Superior temporal gyrus (tissue), 1 donor: Measurements from ENCODE around the gene NPPA.
A peak's percentile ranks its signal among the peaks of the same experiment; 100 is the strongest.
"Not testable (repeated sequence)": the region's sequence is repeated elsewhere in the genome, so short reads cannot be mapped to it uniquely, and the experiment has no call there.

Experiments used
- DNase-seq: peaks from one replicate; pipeline ENCODE4 v3.0.0-alpha.2; 2016; ENCODE audit errors: extremely low spot score

NPPA gene

GRCh38 chr1:11847667-11848372 lies at the start of gene NPPA:
Gene NPPA, minus strand, starts transcription at chr1:11847783. Its CDS starts 99 bp downstream, at chr1:11847684.
- DNase-seq: no peak

GRCh38 chr1:11894501-11894900 lies 46.9 kb upstream of the NPPA start:
- not testable (repeated sequence) for DNase-seq

GRCh38 chr1:11893907-11894251 lies 46.3 kb upstream of the NPPA start:
- DNase-seq: peak; percentile 48

- DNase-seq: no peak
Measured at GRCh38 chr1:11891433-11892186, 44.0 kb upstream of the NPPA start.

GRCh38 chr1:11888877-11889208 lies 41.3 kb upstream of the NPPA start:
- DNase-seq: no peak

- DNase-seq: no peak
Measured at GRCh38 chr1:11888206-11888876, 40.8 kb upstream of the NPPA start.

GRCh38 chr1:11887666-11888007 lies 40.1 kb upstream of the NPPA start:
- no peak for DNase-seq

GRCh38 chr1:11886986-11887665 lies 39.5 kb upstream of the NPPA start:
- DNase-seq: no peak

GRCh38 chr1:11885916-11886315 lies 38.3 kb upstream of the NPPA start:
- DNase-seq: no peak

GRCh38 chr1:11882814-11883538 lies 35.4 kb upstream of the NPPA start:
- DNase-seq: no peak

- DNase-seq: no peak
Measured at GRCh38 chr1:11881749-11882441, 34.3 kb upstream of the NPPA start.

GRCh38 chr1:11880911-11881748 lies 33.5 kb upstream of the NPPA start:
- DNase-seq: peak; percentile 34

GRCh38 chr1:11880181-11880575 lies 32.6 kb upstream of the NPPA start:
- DNase-seq: no peak

- no peak for DNase-seq
Measured at GRCh38 chr1:11879311-11880180, 32.0 kb upstream of the NPPA start.

GRCh38 chr1:11878891-11879190 lies 31.3 kb upstream of the NPPA start:
- no peak for DNase-seq

- no peak for DNase-seq
Measured at GRCh38 chr1:11878081-11878890, 30.7 kb upstream of the NPPA start.

GRCh38 chr1:11877074-11877473 lies 29.5 kb upstream of the NPPA start:
- no peak for DNase-seq

GRCh38 chr1:11875094-11875493 lies 27.5 kb upstream of the NPPA start:
- no peak for DNase-seq

GRCh38 chr1:11874624-11875023 lies 27.0 kb upstream of the NPPA start:
- no peak for DNase-seq
